Uterus (tissue), 2 donors: Measurements from ENCODE around the gene LZIC.

Source experiments
- CTCF ChIP-seq, 4 experiments: fragments of 200-600 bp in 2 of 4; fragments of 450-650 bp in 2 of 4; sonication (generic) in 2 of 4; IDR thresholded peaks; one replicate each; pipeline ENCODE4 v1.5.1; 2016 to 2019; ENCODE audit warnings: antibody characterized with exemption in 4 of 4, mild to moderate bottlenecking in 2 of 4, moderate library complexity in 1 of 4
- POLR2A ChIP-seq, 2 donors: fragments of 450-650 bp; IDR thresholded peaks; one replicate each; pipeline ENCODE4 v1.6.1; 2016; ENCODE audit warnings: antibody characterized with exemption in 2 of 2, mild to moderate bottlenecking in 1 of 2, moderate library complexity in 1 of 2

GRCh38 chr1:9916452-9916851 lies 26.7 kb downstream of the LZIC start:
- TF ChIP-seq CTCF (IDR thresholded peaks at IDR 0.05) (no peak), POLR2A (IDR thresholded peaks at IDR 0.05) (no peak)
